Stimulated activated CD8-positive, alpha-beta memory T cell treated with anti-CD3 and anti-CD28 coated beads, Interleukin-12 subunit alpha, Interleukin-12 subunit beta, amount 100 ng/mL, for 1 hour (primary cell): ENCODE measurements around the gene TRHDE.
"Not testable (repeated sequence)": the region's sequence is repeated elsewhere in the genome, so short reads cannot be mapped to it uniquely, and the experiment has no call there.

Source experiments
- DNase-seq: peaks from one replicate; pipeline ENCODE4 v3.0.0-alpha.2; 2020; ENCODE audit warnings: low read depth

TRHDE gene

DNA sequence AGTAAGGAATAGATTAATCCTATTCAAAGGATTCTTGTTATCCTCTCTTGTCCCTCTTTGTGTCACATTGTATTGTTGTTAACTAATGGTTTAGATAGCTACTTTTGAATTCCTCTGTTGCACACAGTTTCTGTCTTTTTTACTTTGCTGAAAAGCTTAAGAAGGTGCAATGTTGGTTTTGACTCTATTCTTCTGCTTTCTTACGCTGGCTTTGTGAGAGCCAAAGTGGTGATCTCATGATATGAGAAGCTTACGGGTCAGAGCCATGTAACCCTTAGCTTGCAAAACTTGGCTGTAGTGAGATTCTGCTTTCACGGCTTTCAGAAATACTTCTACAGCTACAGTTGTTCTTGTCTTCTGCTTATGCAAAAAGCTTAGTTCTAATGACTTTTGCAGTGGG is 239.7 kb downstream of the TRHDE start:
- no peak for DNase-seq

DNA sequence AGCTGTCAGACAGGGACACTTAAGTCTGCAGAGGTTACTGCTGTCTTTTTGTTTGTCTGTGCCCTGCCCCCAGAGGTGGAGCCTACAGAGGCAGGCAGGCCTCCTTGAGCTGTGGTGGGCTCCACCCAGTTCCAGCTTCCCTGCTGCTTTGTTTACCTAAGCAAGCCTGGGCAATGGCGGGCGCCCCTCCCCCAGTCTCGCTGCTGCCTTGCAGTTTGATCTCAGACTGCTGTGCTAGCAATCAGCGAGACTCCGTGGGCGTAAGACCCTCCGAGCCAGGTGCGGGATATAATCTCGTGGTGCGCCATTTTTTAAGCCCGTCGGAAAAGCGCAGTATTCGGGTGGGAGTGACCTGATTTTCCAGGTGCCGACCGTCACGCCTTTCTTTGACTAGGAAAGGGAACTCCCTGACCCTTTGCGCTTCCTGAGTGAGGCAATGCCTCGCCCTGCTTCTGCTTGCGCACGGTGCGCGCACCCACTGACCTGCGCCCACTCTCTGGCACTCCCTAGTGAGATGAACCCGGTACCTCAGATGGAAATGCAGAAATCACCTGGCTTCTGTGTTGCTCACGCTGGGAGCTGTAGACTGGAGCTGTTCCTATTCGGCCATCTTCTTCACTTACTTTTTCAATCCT is 248.0 kb downstream of the TRHDE start:
- not testable (repeated sequence) for DNase-seq

DNA sequence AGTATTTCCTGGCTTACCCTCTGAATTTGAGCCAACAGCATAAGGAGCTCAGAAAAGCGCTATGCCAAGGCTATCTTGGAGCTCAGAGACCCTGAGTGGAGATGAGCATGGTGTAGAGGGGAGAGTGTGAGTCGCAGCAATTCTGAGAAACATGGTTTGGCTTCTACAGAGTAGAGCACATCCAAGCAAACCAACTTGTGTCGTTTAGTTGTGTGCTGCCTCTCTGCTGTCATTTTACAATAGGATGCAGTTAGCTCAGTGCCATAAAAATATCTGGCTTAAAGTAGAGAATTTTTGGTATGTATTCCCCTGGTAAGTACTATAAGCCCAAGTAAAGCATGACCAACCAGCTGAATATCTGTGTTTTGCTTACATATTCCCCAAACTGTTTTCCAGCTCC is 249.2 kb downstream of the TRHDE start:
- no peak for DNase-seq

DNA sequence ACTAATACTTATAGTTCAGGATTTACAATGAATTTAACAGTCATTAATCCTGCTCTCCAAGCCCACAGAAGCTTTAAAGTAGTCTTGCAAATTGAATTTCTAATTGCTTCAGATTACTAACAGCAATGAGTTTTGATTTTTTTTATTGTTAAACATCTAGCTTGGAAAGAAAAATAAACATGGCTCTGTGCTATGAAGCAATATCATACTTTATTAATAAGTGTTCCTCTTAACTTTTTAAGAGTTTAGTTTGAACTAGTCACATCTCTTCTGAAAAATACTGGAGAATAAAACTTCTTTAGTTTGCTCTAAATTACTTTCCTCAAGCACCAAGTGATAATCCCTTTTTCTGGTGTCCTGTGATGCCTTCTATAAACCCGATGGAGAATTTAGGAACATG is 250.2 kb downstream of the TRHDE start:
- no peak for DNase-seq

DNA sequence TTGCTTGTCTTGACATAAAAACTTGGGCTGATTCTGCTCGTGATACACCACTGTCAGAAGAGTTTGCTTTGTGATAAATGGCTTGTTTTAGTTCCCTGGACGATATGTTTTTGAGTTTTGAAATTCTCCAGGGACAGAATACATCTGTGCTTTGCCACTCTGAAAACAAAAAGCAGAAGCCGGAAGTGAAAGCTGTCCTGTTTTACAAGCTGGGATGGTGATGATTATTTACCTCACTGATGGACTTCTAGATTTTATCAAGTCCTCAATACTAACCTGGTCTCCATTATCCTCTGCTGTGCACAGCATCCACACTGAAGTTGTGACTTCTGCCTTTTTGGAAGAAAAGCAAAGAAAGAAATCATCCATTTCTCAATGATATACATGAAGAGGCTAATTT is 251.6 kb downstream of the TRHDE start:
- no peak for DNase-seq

DNA sequence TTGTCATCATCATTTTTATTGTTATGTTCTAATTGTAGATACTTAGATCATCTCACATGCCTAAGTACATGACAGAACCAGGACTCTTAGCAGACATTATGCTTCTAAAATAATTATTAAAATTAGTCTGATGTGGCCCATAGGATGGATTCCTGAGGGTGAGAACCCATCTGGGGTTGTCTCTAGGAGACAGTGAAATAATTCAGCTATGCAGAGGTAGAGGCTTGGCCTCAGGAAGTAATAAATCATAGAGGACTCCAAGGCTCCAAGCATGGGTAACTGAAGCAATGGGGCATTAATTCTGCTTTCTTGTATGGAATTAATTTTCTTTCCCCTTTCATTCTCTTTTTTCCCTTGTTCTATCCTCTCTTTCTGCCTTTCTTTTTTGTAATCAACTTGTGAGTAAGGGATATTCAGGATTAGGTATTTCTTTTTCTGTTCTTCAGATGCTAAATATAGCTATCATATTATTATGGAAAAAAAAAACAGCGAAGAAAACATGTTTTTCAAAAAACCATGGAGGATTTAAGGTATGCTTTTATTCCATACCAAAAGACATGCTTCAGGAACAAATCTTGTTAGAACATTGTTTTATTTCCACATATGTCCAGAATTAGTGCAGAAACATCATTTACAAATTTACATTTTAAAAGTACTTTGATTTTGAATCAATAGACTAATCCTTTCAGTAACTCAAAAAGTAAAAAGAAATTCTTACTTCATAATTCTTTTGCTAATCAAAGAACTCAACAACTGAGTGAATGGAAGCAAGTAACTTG is 263.2 kb downstream of the TRHDE start:
- no peak for DNase-seq

DNA sequence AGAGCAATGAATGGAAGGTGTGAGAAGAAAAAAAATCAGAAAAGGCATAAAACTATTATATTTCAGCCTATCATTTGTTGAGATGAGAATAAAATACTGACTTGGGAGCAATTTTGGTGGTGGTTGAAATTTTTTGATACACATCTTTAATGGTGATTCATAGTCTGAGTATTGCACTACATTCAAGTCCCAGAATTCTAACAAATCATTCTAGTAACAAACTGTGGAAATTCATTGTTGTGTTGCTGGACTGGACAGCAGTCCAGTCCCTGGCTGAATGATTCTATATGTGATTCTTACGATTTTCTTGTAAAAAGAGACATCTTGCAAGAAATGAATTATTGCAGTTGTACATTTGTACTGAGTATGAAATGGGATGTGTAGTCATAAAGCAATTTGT is 268.6 kb downstream of the TRHDE start:
- no peak for DNase-seq

DNA sequence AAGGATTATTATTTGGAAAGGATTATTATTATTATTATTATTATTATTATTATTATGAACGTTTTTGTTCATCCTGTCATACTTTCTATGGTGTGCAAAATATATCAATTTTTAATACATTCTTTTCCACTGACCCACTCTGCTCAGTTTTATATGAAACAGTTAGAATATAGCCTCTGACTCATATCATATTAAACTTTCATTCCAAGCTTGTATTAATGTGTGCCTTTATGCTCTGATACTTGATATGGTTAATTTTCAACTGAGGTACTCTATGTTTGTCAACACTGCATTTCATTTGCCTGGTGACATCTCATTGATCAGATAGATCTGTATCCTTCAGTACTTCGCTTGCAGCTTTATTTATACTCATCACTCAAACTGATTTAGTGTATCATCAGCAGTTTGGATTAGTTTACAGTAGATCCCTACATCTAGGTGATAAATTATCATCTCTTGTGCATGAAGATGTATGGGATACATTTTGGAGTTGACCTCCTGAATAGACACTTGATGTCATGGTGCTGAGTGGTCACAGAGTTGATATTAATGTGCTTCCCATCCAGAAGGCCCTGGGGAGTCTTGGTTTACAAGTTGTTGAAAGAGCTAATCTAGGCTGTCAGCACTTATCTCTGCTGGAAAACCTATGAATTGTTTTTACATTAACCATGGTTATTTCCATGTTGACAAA is 271.8 kb downstream of the TRHDE start:
- no peak for DNase-seq

DNA sequence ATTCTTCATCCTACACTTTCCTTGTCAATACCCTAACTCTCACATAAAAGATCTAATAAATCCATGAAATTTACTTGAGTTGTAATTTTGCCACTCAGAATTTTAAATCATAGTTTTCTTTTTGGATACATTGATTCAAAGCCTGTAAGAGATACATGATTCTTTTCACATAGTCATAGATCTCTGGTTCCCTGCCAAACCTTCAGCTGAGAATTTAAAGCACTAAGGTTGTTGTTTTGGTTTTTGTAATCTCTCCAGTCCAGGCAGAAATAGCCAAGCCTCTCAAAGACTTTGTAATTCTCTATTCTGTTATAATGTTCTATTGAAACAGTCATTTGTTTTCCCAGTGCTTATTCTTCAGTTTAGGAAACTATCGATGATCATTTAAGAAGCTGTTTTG is 273.9 kb downstream of the TRHDE start:
- no peak for DNase-seq

DNA sequence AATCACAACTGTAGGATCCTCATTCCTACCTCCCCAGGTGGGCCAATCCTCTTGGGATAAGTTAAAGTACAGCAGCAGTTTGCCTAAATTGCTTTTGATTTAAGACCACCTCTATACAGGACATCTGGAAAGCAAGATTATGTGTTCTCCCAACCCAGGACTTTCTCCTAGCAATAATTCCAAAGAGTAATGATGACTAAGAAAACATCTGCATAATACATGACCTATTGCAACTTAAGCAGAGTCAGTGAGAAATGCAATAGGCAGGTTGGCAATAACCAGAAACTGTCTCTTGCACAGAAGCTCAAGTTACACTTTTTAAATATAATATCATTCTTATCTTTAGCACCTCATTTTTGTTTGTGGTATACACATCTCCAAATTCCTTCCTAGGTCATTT is 275.4 kb downstream of the TRHDE start:
- no peak for DNase-seq

DNA sequence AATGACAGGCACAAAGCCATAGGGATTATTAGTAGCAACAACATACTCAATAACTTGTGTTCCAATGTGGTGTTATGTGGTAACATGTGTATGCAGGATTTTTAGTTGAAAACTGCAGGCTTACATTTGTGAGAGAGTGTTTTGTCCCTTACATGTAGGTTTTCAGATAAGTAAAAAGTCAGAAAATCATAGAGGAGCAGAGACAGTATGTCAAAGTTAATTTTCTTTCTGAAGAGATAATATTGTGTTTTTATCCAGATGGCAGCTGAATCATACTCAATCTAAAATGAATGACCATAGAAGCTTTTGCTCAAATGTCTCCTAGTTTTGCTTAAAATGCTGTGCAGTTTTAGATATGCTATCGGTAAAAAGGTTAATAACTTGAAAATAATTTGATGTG is 277.0 kb downstream of the TRHDE start:
- no peak for DNase-seq

DNA sequence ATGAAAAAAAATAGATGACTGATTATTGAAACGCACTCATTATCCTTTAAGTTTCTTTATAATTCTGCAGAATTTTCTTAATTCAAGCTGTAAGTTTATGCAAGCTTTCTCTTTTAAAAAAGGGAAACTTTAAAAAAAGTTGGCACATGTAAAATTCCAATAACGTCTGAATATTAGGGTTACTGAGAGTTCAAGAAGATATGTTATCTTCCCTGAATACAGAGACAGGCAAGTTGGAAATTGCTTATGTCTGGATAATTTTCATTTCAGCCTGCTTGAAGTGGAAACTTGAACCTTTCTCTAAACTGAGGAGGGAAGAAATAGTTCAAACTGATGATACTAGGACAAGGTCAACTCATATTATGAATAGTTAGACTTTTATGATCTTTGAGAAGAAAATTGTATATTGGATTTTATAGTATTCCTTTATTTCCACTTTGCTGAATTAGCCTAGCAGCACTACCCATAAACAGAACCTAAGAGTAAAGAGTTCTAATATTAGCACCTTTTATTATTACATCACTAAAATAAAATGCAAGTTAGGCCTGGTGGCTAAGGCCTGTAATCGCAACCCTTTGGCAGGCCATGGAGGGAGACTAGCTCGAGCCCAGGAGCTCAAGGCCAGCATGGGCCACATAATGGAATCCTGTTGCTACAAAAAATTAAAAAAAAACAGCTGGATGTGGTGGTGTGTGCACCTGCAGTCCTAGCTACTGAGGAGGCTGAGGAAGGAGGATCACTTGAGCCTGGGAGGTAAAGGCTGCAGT is 288.0 kb downstream of the TRHDE start:
- DNase-seq, result no peak

DNA sequence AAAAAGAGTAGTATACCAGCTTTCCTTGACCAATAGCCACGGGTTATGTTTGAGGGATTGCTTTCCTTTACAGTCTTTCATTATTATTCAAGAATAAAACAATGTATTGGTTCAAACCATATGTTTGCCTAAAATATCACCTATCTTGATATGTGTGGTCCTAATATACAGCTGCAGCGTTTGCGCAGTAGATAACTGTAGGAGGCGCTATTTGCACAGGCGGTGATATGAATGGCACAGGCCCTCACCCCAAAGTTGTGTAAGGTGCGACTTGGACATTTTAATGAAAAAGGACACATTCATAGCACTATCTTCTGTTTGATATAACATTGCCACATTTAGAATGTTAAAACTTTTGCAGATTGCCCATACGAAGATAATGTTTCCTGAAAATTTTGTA is 298.4 kb downstream of the TRHDE start:
- no peak for DNase-seq

DNA sequence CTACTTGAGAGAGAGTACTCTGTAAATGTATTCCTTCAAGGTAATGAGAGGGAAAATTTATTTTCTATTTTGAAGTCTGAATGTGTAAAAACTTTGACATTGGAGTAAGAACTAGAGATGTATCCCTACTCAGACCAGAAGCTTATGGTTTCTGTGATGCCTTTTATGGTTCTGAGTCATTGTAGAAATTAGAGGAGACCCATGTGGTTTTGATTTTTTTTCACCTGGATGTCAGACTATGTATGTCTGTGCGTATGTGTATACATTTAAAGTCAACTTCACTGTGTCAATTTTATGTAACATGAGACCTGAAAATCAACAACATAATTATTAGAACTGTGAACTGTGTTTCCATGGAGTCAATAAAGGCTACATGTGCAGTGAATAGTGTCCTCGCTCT is 302.0 kb downstream of the TRHDE start:
- DNase-seq, result no peak

DNA sequence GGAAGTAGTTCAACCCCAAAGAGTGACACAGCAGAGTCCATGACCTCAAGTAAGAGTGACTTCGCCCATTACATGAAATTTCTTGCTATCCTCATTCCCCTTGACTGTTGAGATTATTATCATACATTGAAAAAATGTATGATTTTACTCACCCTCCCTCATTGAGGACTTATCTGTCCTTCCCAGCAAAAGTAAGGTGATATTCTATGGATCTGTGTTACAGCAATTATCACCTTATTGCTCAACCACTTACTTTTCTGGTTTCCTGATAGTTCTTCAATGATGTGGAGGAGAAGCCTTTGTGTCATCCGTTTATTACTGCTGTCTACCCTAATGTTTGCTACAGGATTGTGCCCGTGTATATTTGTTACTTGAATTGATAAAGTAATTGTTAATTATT is 306.2 kb downstream of the TRHDE start:
- no peak for DNase-seq

DNA sequence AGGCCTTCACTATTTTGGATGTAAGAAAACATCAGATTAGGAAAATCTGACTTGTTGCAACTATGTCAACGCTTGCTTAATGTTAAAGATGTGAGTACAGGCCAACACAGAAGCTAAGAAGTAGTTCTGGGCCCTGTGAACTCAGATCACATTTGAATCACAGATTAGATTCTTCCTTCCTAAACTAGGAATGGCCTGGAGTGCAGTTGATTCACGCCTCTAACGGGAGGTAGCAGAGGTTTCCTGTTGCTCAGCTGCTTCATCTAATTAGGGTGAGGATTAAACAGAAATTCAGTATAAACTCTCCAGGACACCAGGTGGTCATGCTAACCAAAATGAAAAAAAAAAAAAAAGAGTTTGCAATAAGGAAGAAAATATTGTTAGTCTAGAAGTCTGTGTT is 314.3 kb downstream of the TRHDE start:
- no peak for DNase-seq

DNA sequence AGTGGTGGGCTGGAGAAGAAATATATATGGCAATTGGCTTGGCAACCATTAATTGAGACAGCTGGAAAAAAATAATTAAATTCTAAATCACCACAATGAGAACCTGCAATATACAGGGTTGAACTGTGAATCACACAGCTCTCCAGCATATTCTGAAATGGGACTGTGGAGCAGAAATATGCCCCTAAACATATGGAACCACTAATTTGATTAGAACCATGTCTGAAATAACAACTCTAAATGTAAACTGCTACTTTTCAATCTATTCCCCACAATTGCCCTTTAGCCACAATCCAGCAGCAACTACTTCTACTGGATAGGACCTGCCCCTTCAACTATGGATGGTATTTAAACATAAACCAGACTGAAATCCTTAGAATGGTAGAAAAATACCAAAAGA is 330.4 kb downstream of the TRHDE start:
- DNase-seq, result no peak

DNA sequence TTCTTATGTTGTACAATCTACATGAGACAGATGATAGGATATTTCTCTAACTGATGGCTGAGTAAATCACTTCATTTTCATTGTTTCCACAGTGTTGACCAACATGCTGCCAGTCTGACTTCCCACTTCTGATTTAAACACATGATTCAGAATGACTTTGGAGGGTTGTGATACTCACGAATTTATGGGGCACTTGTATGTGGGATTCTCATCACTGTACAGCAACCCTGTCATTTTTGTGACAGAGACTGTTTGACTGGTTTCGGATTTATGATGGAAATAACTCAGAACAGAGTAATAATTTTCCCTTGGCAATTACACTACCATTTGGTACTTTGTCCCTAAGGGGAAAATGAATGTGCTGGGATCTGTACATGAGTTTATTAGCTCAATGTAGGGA is 333.8 kb downstream of the TRHDE start:
- no peak for DNase-seq

DNA sequence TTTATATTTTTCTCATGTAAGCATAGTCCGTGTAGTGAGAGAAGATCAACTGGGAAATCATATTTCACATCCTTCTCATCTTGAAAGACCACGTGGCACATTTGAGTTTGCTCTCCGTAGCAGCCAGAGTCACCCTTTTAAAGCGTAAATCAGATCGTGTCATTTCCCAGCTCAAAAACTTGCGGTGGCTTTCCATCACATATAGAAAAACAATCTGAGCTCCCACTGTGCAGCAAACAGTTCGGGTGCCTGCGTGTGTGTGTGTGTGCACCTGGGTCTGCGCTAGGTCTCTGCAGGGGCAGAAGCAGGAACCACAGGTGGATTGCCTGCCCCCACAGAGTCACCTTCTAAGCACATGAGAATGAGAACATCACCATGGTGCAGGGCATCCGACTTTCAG is 338.2 kb downstream of the TRHDE start:
- DNase-seq, result no peak

DNA sequence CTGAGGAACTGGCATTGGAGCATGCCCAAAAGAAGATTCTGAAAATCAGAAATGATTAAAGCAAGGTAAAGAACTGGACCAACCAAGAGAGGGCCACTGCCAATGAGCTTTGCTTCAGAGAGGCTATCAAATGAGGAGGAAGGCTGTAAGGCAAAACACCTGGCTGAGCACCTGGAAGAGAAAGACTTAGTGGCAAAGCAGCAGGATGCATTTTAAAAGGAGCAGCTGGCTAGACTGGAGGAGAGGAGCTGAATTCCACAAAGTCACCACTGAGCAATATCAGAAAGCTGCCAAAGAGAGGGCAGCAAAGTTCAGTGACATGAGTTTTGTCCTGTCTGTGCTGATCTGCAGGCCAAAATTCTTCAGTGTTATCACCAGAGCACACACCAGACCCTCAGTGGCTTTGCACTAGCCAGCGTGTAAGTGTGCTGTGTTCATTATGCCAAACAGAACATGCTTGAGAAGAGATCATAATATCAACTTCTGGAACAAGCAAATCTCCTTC is 338.7 kb downstream of the TRHDE start:
- no peak for DNase-seq

DNA sequence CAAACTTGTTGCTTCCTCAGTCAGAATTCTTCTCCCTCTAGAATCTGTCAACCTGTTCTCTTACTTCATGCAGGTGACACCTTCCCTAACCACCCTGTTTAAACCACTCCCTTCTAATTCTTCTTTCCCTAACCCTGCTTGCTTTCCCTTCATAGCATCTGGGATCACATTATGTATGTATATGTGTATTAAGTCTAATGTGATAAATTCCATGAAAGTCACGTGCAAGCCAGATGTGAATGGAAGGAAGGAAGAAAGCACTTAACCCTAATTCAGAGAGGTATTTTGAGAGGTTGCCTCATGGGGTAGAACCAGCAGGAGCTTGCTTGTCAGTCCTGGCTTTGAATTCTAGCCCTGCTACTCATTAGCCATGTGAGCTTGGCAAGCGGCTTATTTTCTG is 340.0 kb downstream of the TRHDE start:
- no peak for DNase-seq

DNA sequence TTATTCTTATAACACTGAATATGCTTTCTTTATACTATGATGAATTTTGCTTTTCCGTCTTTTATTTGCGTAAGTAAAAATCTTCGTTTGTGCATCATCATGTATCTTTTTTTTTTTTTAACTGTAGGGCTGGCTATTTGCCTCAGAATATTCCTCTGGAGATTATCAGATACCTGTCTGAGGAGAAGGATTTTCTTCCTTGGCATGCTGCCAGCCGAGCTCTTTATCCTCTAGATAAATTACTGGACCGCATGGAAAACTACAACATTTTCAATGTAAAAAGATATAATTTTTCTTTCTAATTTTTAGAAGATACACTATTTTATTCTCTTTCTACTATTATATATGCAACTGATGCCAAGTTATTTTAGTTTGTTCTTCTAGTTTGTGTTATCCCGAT is 346.6 kb downstream of the TRHDE start:
- DNase-seq, result no peak

DNA sequence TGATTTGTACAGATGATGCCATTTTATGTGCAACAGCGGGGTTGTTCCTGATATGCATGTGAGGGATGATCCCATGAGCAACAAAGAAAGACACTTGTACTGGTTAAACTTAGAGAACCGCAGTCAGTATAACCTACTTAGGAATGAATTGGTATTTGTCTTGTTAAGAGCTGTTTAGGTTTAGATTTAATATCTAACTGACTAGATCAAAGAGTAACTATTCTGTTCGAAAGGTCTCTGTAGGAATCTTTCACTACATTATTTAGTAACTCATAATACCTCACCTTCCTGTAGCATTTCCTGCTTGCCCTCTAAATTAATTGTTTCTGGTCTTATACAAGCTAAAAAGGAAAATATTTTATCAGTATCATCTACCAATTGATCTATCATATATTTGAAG is 350.4 kb downstream of the TRHDE start:
- no peak for DNase-seq
